BE2C (cell line): ENCODE results near the gene ZIM2.
A peak's percentile ranks its signal among the peaks of the same experiment; 100 is the strongest.

ENCODE experiments used
- DNase-seq: peaks from one replicate; pipeline ENCODE4 v3.0.0-alpha.2; 2020
- H3K27me3 ChIP-seq: fragments of 250-450 bp; sonication (Bioruptor Pico); 2 replicates; pipeline ENCODE4 v1.5.1; 2020; ENCODE audit warnings: mild to moderate bottlenecking
- H3K36me3 ChIP-seq: fragments of 250-450 bp; sonication (Bioruptor Pico); 2 replicates; pipeline ENCODE4 v1.5.1; 2020; ENCODE audit warnings: mild to moderate bottlenecking
- H3K4me1 ChIP-seq: fragments of 250-450 bp; sonication (Bioruptor Pico); 2 replicates; pipeline ENCODE4 v1.5.1; 2020
- H3K4me3 ChIP-seq: 2 replicates; pipeline ENCODE4 v1.5.1; 2011; ENCODE audit warnings: low read depth, low read length
- H3K9me3 ChIP-seq: fragments of 250-450 bp; sonication (Bioruptor Pico); 2 replicates; pipeline ENCODE4 v1.5.1; 2020
- CTCF ChIP-seq: IDR thresholded peaks from 2 replicates; pipeline ENCODE4 v1.5.1; 2012; ENCODE audit warnings: mild to moderate bottlenecking, low read depth, low read length

Gene ZIM2

DNA sequence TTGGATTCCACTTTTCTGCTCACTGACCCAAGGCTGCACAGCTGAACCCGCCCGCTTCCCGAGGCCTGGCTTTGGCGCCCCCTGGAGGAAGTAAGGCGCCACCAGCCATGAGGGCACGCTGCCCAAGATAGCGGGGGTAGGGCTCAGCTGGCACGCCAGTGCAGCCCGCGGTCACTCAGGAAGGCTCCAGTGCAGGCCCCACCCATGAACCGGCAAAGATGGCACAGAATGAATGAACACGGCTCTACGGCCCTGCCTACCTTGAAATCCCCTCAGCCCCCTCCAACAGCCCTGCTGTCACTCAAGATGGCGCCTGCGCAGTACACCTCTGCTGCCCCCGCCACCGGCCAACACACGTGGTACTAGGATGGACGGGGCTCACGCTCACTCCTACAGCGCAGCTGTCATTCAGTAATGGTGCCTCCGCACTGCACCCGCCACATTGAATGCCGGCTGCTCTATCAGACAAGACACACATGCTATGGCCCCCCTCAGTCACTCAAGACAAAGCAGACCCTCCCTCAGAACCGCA lies 3.0 kb downstream of the ZIM2 start:
- DNase-seq: peak; percentile 34
- peak; percentile 36 for TF ChIP-seq CTCF
- peak overlapping the region; percentile 48; the same call in 1 of the 2 replicates for H3K4me3 ChIP-seq
- peaks cover 11% of the 10 kb centered on the region for H3K9me3 ChIP-seq
- H3K36me3 ChIP-seq: no peaks in the 10 kb centered on the region
- no peaks in the 10 kb centered on the region for H3K4me1 ChIP-seq
- H3K27me3 ChIP-seq: no peaks in the 10 kb centered on the region

DNA sequence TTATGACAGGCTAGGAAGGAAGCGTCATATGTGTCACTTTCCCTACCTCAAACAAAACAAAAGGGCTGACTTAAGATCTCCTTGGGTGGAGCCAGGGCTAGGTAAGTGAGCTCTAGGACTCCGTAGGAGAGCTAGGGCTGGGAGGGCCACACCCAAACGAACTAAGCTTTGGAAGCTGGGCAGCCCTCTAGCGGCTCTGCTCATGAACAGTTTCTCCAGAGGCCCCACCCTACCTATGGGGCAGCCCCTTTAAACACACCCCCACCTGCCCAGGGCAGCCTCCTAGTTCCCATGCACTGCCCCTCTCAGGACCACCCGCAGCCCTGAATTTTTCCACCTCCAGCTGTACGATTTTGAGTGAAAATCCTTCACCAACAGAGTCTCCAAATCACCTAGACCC lies 3.5 kb downstream of the ZIM2 start:
- DNase-seq: no peak
- Histone ChIP-seq H3K4me3 (no peak overlapping the region), H3K4me1 (no peaks in the 10 kb centered on the region), H3K9me3 (peaks cover 11% of the 10 kb centered on the region), H3K27me3 (no peaks in the 10 kb centered on the region), H3K36me3 (no peaks in the 10 kb centered on the region)
- TF ChIP-seq CTCF: no peak

GRCh38 chr19:56836059-56836458 lies 4.5 kb downstream of the ZIM2 start:
- H3K4me1 ChIP-seq: no peaks in the 10 kb centered on the region
- H3K9me3 ChIP-seq: peaks cover 11% of the 10 kb centered on the region

DNA sequence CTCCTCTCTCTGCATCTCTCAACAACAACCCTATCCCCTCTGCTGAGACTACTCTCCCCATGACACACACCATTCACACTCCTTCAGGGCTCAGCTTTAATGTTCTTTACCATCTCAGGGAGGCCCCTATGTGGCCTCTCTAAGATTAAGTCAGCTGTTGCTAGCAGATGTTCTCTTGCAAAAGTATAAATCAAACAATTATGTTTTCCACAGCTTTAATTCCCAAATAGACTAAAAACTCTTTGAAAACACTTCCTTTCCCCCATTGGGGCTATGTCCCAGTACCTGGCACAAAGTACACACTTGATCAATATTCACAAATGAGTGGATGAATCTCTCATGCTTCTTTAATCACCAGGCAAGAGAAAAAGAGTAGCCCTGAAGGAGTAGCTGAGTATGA lies 5.1 kb downstream of the ZIM2 start:
- Histone ChIP-seq H3K36me3 (no peaks in the 10 kb centered on the region), H3K9me3 (peaks cover 10% of the 10 kb centered on the region), H3K4me1 (no peaks in the 10 kb centered on the region)

More at GRCh38 chr19:56836059-56836458, 4.5 kb downstream of the ZIM2 start:
- Histone ChIP-seq H3K4me3 (no peak overlapping the region), H3K27me3 (no peaks in the 10 kb centered on the region), H3K36me3 (no peaks in the 10 kb centered on the region)
- no peak for DNase-seq
- TF ChIP-seq CTCF: no peak

GRCh38 chr19:56834564-56835375 lies 5.8 kb downstream of the ZIM2 start:
- peaks cover 4% of the 10 kb centered on the region; the same call in 1 of the 2 replicates for H3K9me3 ChIP-seq
- no peaks in the 10 kb centered on the region for H3K27me3 ChIP-seq
- no peaks in the 10 kb centered on the region for H3K36me3 ChIP-seq
- H3K4me1 ChIP-seq: no peaks in the 10 kb centered on the region
- DNase-seq: no peak
- H3K4me3 ChIP-seq: no peak overlapping the region
- TF ChIP-seq CTCF: no peak

More for the DNA sequence above, 5.1 kb downstream of the ZIM2 start:
- DNase-seq: no peak
- Histone ChIP-seq H3K4me3 (no peak overlapping the region), H3K27me3 (no peaks in the 10 kb centered on the region)
- TF ChIP-seq CTCF: no peak

DNA sequence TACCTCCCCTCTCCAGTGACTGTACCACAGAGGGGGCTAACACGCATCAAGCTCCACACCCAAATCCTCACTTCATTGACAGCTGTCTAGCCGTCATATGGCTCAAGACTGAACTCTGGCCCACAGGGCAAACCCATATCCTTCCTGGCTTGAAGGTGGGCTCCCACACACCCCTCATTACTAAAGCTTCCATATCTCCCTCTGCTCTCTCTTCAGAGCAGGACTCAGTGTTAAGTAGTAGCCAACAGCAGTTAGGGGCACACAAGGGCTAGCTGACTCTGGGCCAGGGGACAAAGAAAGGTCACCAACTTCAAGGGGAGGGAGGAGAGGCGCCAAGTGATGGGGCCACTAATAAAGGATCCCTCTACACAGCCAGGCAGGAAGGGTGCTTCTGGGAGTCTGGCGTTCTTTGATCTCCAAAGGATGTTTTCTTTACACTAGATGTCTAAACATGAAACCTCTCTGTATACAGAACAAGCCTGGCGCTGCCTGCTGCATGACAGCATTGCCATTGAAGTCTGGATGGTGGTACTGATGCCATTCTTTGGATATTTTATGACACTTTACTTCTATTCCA lies 8.1 kb downstream of the ZIM2 start:
- DNase-seq: no peak
- H3K9me3 ChIP-seq: no peaks in the 10 kb centered on the region
- no peaks in the 10 kb centered on the region for H3K4me1 ChIP-seq
- H3K36me3 ChIP-seq: no peaks in the 10 kb centered on the region
- H3K4me3 ChIP-seq: no peak overlapping the region
- no peak for TF ChIP-seq CTCF
- no peaks in the 10 kb centered on the region for H3K27me3 ChIP-seq
